H1 (cell line): ENCODE data around the gene PCSK4. TPM values are rescaled to one million over a fixed set of nuclear protein-coding genes. Genes with fewer than 3 reads are reported as not detected.

ENCODE experiments used
- BCL11A ChIP-seq, 2 experiments: IDR thresholded peaks; one replicate each; pipeline ENCODE4 v1.6.1; 2011; ENCODE audit warnings: low read depth in 2 of 2, low read length in 2 of 2, mild to moderate bottlenecking in 2 of 2
- CBX8 ChIP-seq: fragments of 300-800, 300-1000 bp; sonication (generic); IDR thresholded peaks from 2 replicates; pipeline ENCODE4 v1.7.1; 2016; ENCODE audit warnings: low read depth, low read length, borderline replicate concordance
- CEBPB ChIP-seq: IDR thresholded peaks from 2 replicates; pipeline ENCODE4 v1.6.1; 2012; ENCODE audit warnings: low read depth, low read length
- CHD1 ChIP-seq: IDR thresholded peaks from 2 replicates; pipeline ENCODE4 v1.6.1; 2012; ENCODE audit warnings: low read depth, low read length, improper control_type of control experiment
- CREB1 ChIP-seq: IDR thresholded peaks from 2 replicates; pipeline ENCODE4 v1.6.1; 2012; ENCODE audit warnings: inconsistent platforms
- E2F6 ChIP-seq: IDR thresholded peaks from 2 replicates; pipeline ENCODE4 v1.6.1; 2012; ENCODE audit warnings: inconsistent platforms
- FOSL1 ChIP-seq: IDR thresholded peaks from 2 replicates; pipeline ENCODE4 v1.6.1; 2011; ENCODE audit warnings: mild to moderate bottlenecking, low read depth, low read length, moderate library complexity; ENCODE audit not compliant: insufficient read depth
- GABPA ChIP-seq: IDR thresholded peaks from 2 replicates; pipeline ENCODE4 v1.6.1; 2011; ENCODE audit warnings: mild to moderate bottlenecking, low read length, moderate library complexity, borderline replicate concordance; ENCODE audit not compliant: insufficient read depth
- HDAC6 ChIP-seq: IDR thresholded peaks from one replicate; pipeline ENCODE4 v1.7.1; 2012; ENCODE audit warnings: low read depth, mild to moderate bottlenecking, inconsistent platforms, low read length, moderate library complexity
- JUN ChIP-seq: IDR thresholded peaks from 2 replicates; pipeline ENCODE4 v1.6.1; 2011; ENCODE audit warnings: low read depth, mild to moderate bottlenecking, improper control_type of control experiment, low read length
- MAFK ChIP-seq: IDR thresholded peaks from 2 replicates; pipeline ENCODE4 v1.6.1; 2012; ENCODE audit warnings: low read depth, mild to moderate bottlenecking, improper control_type of control experiment, low read length
- NANOG ChIP-seq: IDR thresholded peaks from 2 replicates; pipeline ENCODE4 v1.6.1; 2011; ENCODE audit warnings: low read length, low read depth, mild to moderate bottlenecking, inconsistent platforms; ENCODE audit not compliant: insufficient read depth, poor library complexity, severe bottlenecking
- POLR2A ChIP-seq, 2 experiments: IDR thresholded peaks; 1 replicate in 1 of 2; 2 replicates in 1 of 2; pipeline ENCODE4 v1.6.1; 2011; ENCODE audit warnings: low read depth in 2 of 2, low read length in 2 of 2, mild to moderate bottlenecking in 2 of 2; ENCODE audit errors: control extremely low read depth in 1 of 2
- SAP30 ChIP-seq: fragments of 300-600 bp; sonication (generic); IDR thresholded peaks from 2 replicates; pipeline ENCODE4 v1.7.1; 2012; ENCODE audit warnings: low read length, moderate library complexity, mild to moderate bottlenecking, inconsistent platforms; ENCODE audit not compliant: insufficient read depth, insufficient replicate concordance
- SP1 ChIP-seq: IDR thresholded peaks from 2 replicates; pipeline ENCODE4 v1.6.1; 2011; ENCODE audit warnings: low read depth, low read length
- SP4 ChIP-seq: IDR thresholded peaks from 2 replicates; pipeline ENCODE4 v1.6.1; 2012; ENCODE audit warnings: low read length, inconsistent platforms
- SUZ12 ChIP-seq: fragments of 200-600 bp; sonication (generic); IDR thresholded peaks from 2 replicates; pipeline ENCODE4 v1.6.1; 2012; ENCODE audit warnings: mild to moderate bottlenecking, inconsistent platforms, low read length, moderate library complexity, mixed read lengths
- TBP ChIP-seq: IDR thresholded peaks from 2 replicates; pipeline ENCODE4 v1.6.1; 2011; ENCODE audit warnings: low read depth, low read length, improper control_type of control experiment
- ZNF274 ChIP-seq: IDR thresholded peaks from 2 replicates; pipeline ENCODE4 v1.7.0; 2012; ENCODE audit warnings: low read length, borderline replicate concordance; ENCODE audit errors: extremely low read depth
- polyA plus RNA-seq, 7 experiments: library from polyadenylated mRNA; depleted of rRNA in 3 of 7; stranded (reverse) in 5 of 7; unstranded in 2 of 7; fragments of >200 nt in 5 of 7; fragments of 200-250 nt in 2 of 7; gene quantifications; 1 replicate in 5 of 7; 2 replicates in 1 of 7; 4 replicates in 1 of 7; pipeline versions ENCODE4 v1.2.1 to v1.2.3, GENCODE V29; 2011 to 2013; ENCODE audit warnings: missing spikeins in 2 of 7, mixed read lengths in 2 of 7
- total RNA-seq: library from RNA; stranded (reverse); fragmentation: NEBNext Ultra II Directional; extraction: Animal tissue kit (Norgen Biotek cat#: 25700); gene quantifications from 2 replicates; pipeline ENCODE4 v1.2.1, GENCODE V29; 2021
- TF ChIP-seq, protein P1 (sequence below): IDR thresholded peaks from 2 replicates; pipeline ENCODE4 v1.6.1; 2011; ENCODE audit warnings: low read length, improper control_type of control experiment

PCSK4 gene
- total and polyA plus RNA-seq, 2 of the 8 experiments (the other 6 are each of a cell fraction or from before 2014, with no cell fraction given), result 9.8 to 10.7 TPM

- TF ChIP-seq HDAC6 (no peak), CBX8 (no peak), JUN (no peak), MAFK (no peak), SP1 (peak; percentile 75; the same call in 1 of the 2 replicates), NANOG (no peak), FOSL1 (no peak), CHD1 (no peak; the same call in 1 of the 2 replicates), TBP (peak; percentile 15; the same call in 1 of the 2 replicates), BCL11A (IDR thresholded peaks at IDR 0.05; ENCODE audit: low read depth in 2 of 2, low read length in 2 of 2) (no peak), ZNF274 (no peak), SUZ12 (no peak), CEBPB (peak; percentile 88), SAP30 (peak; percentile 38), POLR2A (IDR thresholded peaks at IDR 0.05; ENCODE audit: control extremely low read depth in 1 of 2, low read depth in 2 of 2, low read length in 2 of 2) (no peak), SP4 (peak; percentile 90), GABPA (no peak), CREB1 (peak; percentile 8; the same call in 1 of the 2 replicates), E2F6 (peak; percentile 77)
- TF ChIP-seq, protein P1, sequence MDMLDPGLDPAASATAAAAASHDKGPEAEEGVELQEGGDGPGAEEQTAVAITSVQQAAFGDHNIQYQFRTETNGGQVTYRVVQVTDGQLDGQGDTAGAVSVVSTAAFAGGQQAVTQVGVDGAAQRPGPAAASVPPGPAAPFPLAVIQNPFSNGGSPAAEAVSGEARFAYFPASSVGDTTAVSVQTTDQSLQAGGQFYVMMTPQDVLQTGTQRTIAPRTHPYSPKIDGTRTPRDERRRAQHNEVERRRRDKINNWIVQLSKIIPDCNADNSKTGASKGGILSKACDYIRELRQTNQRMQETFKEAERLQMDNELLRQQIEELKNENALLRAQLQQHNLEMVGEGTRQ, result no peak
Measured at GRCh38 chr19:1490311-1491113, at the start of gene PCSK4 (continued).
